Body of pancreas (tissue), 4 donors: ENCODE measurements around the gene RBM48. TPM values are rescaled to one million over a fixed set of nuclear protein-coding genes. Genes with fewer than 3 reads are reported as not detected.
"Not testable (repeated sequence)": the region's sequence is repeated elsewhere in the genome, so short reads cannot be mapped to it uniquely, and the experiment has no call there.

Experiments used
- ATAC-seq: fragments of 150-250 bp; one replicate; pipeline ENCODE4 v1.9.1; 2016
- DNase-seq, 4 donors: peaks; one replicate each; pipeline ENCODE4 v3.0.0-alpha.2; 2019
- H3K27ac ChIP-seq, 4 donors: fragments of 200-600 bp; sonication (generic); 1 replicate in 3 of 4; 2 replicates in 1 of 4; pipeline versions ENCODE4 v1.5.1 to v1.6.1; 2016 to 2019; ENCODE audit warnings: mild to moderate bottlenecking in 1 of 4, mixed read lengths in 1 of 4, moderate library complexity in 1 of 4
- H3K27me3 ChIP-seq, 2 donors: fragments of 200-600 bp; sonication (generic); one replicate each; pipeline ENCODE4 v1.6.0; 2016; ENCODE audit warnings: mild to moderate bottlenecking in 1 of 2
- H3K36me3 ChIP-seq, 2 donors: fragments of 200-600 bp; sonication (generic); replicated peaks in 1 of 2; 2 replicates each; pipeline ENCODE4 v1.5.1; 2016; ENCODE audit warnings: low read depth in 2 of 2; ENCODE audit not compliant: insufficient read depth in 1 of 2
- H3K4me1 ChIP-seq: fragments of 200-600 bp; sonication (generic); one replicate; pipeline ENCODE4 v1.6.0; 2016
- H3K4me3 ChIP-seq, 2 donors: fragments of 200-600 bp; sonication (generic); 1 replicate in 1 of 2; 2 replicates in 1 of 2; pipeline ENCODE4 v1.5.1; 2016 to 2019
- H3K9me3 ChIP-seq, 3 donors: fragments of 200-600 bp; sonication (generic); 1 replicate in 2 of 3; 2 replicates in 1 of 3; pipeline ENCODE4 v1.5.1; 2016
- CTCF ChIP-seq, 7 experiments: fragments of 450-650 bp in 4 of 7; fragments of 200-600 bp in 3 of 7; sonication (generic) in 3 of 7; IDR thresholded peaks; one replicate each; pipeline ENCODE4 v1.5.1; 2016 to 2019; ENCODE audit warnings: antibody characterized with exemption in 7 of 7
- POLR2A ChIP-seq, 3 donors: fragments of 450-650 bp; IDR thresholded peaks; one replicate each; pipeline ENCODE4 v1.6.1; 2016; ENCODE audit warnings: antibody characterized with exemption in 3 of 3, mild to moderate bottlenecking in 2 of 3
- WGBS, 2 donors: methylation state at CpG; one replicate each; pipeline ENCODE4 v1.1.5; 2017; 5-methylcytosine and 5-hydroxymethylcytosine counted together
- intact Hi-C: fragments of 100-400 bp; cut with DNase I; formaldehyde crosslinking; loops from one replicate; pipeline ENCODE4 v1.15.1; 2023
- total RNA-seq, 2 donors: library from RNA; depleted of rRNA; stranded (reverse); fragments of >200 nt; gene quantifications; one replicate each; pipeline ENCODE4 v1.1.0, GENCODE V29; 2016

RBM48 gene
- total RNA-seq, 2 donors from 2014 or later = 9.3 to 14.2 TPM

- TF ChIP-seq POLR2A (IDR thresholded peaks at IDR 0.05) (no peak), CTCF (IDR thresholded peaks at IDR 0.05) (no peak)
- DNase-seq = no peak
- Histone ChIP-seq H3K4me1 (no peaks in the 10 kb centered on the region), H3K36me3 (peaks cover 0 to 3% of the 10 kb centered on the region in 2 donors), H3K27me3 (no peaks in the 10 kb centered on the region), H3K9me3 (no peaks in the 10 kb centered on the region), H3K27ac (no peak overlapping the region), H3K4me3 (no peak overlapping the region)
- no peak for ATAC-seq
- intact Hi-C loops = no loop called here
- 80 to 84% methylated on average over 1 of the region's 1 CpG for WGBS, 2 donors
These were observed 8.6 kb upstream of the RBM48 start for GRCh38 chr7:92520024-92520423.

- no peak for ATAC-seq
- no peak overlapping the region for H3K27ac ChIP-seq
- no peaks in the 10 kb centered on the region for H3K27me3 ChIP-seq
- no peak for DNase-seq
- no peaks in the 10 kb centered on the region for H3K36me3 ChIP-seq
- TF ChIP-seq CTCF (IDR thresholded peaks at IDR 0.05) (no peak), POLR2A (IDR thresholded peaks at IDR 0.05) (no peak)
- H3K4me1 ChIP-seq = peaks cover 14% of the 10 kb centered on the region
- H3K4me3 ChIP-seq = no peak overlapping the region
- intact Hi-C loops = no loop called here
- H3K9me3 ChIP-seq = no peaks in the 10 kb centered on the region
- 77 to 83% methylated on average over 2 of the region's 2 CpGs for WGBS, 2 donors
These were observed 5.5 kb upstream of the RBM48 start for GRCh38 chr7:92523110-92523509.

- H3K27me3 ChIP-seq = no peaks in the 10 kb centered on the region
- H3K4me3 ChIP-seq = peak overlapping the region; percentile 35 to 78
- H3K36me3 ChIP-seq = peaks cover 0 to 7% of the 10 kb centered on the region in 2 donors
- DNase-seq (peak; percentile 40 to 50 (median 46)), ATAC-seq (peak; percentile 18)
- intact Hi-C loops = no loop called here
- H3K9me3 ChIP-seq = no peaks in the 10 kb centered on the region
- TF ChIP-seq POLR2A (IDR thresholded peaks at IDR 0.05) (no peak), CTCF (IDR thresholded peaks at IDR 0.05) (peak in 3 of 7 experiments; percentile 27 to 31 (median 28))
- H3K27ac ChIP-seq = peak overlapping the region; percentile 64 to 86 (median 76)
- peaks cover 23% of the 10 kb centered on the region for H3K4me1 ChIP-seq
- WGBS, 2 donors = 0% methylated on average over 31 of the region's 31 CpGs
These were observed 1.1 kb upstream of the RBM48 start for GRCh38 chr7:92527300-92528187.

- H3K4me3 ChIP-seq = peak overlapping the region; percentile 43 to 78
- WGBS, 2 donors = 0 to 1% methylated on average over 13 of the region's 13 CpGs
- ATAC-seq (peak; percentile 0), DNase-seq (no peak)
- peaks cover 23% of the 10 kb centered on the region for H3K4me1 ChIP-seq
- peak overlapping the region; percentile 43 to 86 (median 70) for H3K27ac ChIP-seq
- intact Hi-C loops = no loop called here
- no peaks in the 10 kb centered on the region for H3K9me3 ChIP-seq
- peaks cover 0 to 17% of the 10 kb centered on the region in 2 donors for H3K36me3 ChIP-seq
- no peaks in the 10 kb centered on the region for H3K27me3 ChIP-seq
- TF ChIP-seq POLR2A (IDR thresholded peaks at IDR 0.05) = no peak
- TF ChIP-seq CTCF (IDR thresholded peaks at IDR 0.05) = no peak
These were observed 316 bp downstream of the RBM48 start for GRCh38 chr7:92528958-92529264.

GRCh38 chr7:92534572-92534971, 6.0 kb downstream of the RBM48 start:
- no peak for ATAC-seq
- peaks cover 8 to 44% of the 10 kb centered on the region in 2 donors for H3K36me3 ChIP-seq
- 87 to 90% methylated on average over 9 of the region's 9 CpGs for WGBS, 2 donors

GRCh38 chr7:92543542-92543941, 14.9 kb downstream of the RBM48 start:
- H3K4me1 ChIP-seq, H3K27me3 ChIP-seq, H3K36me3 ChIP-seq, H3K27ac ChIP-seq, DNase-seq, H3K4me3 ChIP-seq, H3K9me3 ChIP-seq, intact Hi-C loops, ATAC-seq: not testable (repeated sequence)
- WGBS, 2 donors = 83 to 86% methylated on average over 3 of the region's 3 CpGs

More at GRCh38 chr7:92534572-92534971, 6.0 kb downstream of the RBM48 start:
- intact Hi-C loops = no loop called here
- no peak for DNase-seq
- Histone ChIP-seq H3K27me3 (no peaks in the 10 kb centered on the region), H3K4me1 (peaks cover 11% of the 10 kb centered on the region), H3K27ac (no peak overlapping the region), H3K4me3 (no peak overlapping the region), H3K9me3 (no peaks in the 10 kb centered on the region)
- TF ChIP-seq POLR2A (IDR thresholded peaks at IDR 0.05) (no peak), CTCF (IDR thresholded peaks at IDR 0.05) (no peak)

GRCh38 chr7:92545116-92545515, 16.5 kb downstream of the RBM48 start:
- ATAC-seq, H3K9me3 ChIP-seq, H3K4me3 ChIP-seq: not testable (repeated sequence)

More at GRCh38 chr7:92545116-92545515, 16.5 kb downstream of the RBM48 start:
- H3K4me1 ChIP-seq, H3K27me3 ChIP-seq, H3K27ac ChIP-seq, intact Hi-C loops, DNase-seq, H3K36me3 ChIP-seq: not testable (repeated sequence)
- 85% methylated on average over 19 of the region's 30 CpGs; no CpG with 5 or more reads in 1 of the 2 donors for WGBS, 2 donors
